ENCODE results near the gene ITGB5.
"Not testable (repeated sequence)": the region's sequence is repeated elsewhere in the genome, so short reads cannot be mapped to it uniquely, and the experiment has no call there.

The ITGB5 gene

GRCh38 chr3:124769462-124769861 lies 117.7 kb downstream of the ITGB5 start:
- no peak for DNase-seq

DNA sequence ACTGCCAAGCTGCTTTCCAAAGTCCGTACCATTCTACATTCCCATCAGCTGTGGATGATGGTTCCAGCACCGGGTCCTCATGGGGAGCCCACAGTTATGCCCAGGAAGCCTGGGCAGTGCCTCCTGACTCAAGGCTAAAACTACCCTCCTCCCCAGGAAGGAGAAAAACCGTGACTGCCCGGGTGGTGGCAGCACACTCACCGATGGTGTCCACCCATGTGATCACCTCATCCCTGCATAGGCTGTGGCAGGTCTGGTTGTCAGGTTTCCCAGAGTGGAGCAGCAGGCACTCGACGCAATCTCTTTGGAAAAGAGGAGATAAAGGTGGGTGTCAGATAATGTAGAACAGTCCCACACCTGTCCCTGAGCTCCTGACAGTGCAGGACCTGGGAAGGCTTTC lies 118.4 kb downstream of the ITGB5 start:
- no peak for DNase-seq

GRCh38 chr3:124767691-124768090 lies 119.5 kb downstream of the ITGB5 start:
- DNase-seq: no peak

- DNase-seq: no peak
Observed at GRCh38 chr3:124767264-124767663, 119.9 kb downstream of the ITGB5 start.

- no peak for DNase-seq
Observed at GRCh38 chr3:124766113-124767095, 120.8 kb downstream of the ITGB5 start.

DNA sequence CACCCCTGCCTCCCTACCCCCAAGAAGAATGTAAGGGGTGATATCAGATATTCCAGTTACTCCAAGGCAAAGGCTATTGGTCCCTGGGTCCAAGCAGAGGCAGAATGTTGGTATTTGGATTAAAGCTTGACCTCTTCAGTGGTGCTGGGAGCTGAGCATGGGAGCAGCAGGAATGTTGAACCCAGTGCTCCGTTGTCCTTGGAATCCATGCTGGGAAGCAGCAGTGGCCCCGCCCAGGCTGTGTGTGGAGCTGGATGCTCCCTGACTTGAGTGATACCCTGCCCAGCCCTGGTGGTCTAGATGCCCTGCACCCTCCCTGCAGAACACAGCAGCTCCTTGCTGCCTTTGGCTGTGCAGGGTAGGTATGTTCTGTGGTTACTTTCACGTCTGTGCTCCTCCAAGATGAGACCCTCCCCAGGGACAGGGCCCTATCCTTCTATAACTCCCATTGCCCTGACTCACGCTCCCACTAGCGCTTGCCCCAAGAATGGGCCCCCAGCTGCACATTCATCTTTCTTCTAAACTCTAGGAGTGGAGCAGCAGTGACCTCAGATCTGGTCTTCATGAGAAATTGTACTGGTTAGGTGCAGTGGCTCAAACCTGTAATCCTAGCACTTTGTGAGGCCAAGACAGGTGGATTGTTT lies 121.8 kb downstream of the ITGB5 start:
- DNase-seq: no peak

DNA sequence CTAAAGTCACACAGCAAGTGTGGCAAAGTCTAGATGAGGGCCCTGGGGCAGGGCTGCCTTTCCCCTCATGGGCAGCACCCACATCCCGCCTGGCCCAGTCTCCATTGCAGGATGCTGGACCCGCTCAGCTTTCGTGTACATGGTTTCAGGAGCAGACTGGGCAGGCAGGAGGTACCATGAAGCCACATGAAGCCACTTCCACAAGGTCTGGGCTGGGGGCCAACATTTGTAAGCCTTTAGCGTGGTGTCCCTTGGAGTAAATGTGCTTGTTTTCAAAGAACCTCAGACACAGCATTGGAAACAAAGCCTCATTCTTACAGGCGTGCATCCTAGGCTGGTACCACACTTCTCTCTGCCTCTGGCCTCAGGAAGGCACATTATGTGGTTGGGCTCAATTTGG lies 122.4 kb downstream of the ITGB5 start:
- DNase-seq: no peak

DNA sequence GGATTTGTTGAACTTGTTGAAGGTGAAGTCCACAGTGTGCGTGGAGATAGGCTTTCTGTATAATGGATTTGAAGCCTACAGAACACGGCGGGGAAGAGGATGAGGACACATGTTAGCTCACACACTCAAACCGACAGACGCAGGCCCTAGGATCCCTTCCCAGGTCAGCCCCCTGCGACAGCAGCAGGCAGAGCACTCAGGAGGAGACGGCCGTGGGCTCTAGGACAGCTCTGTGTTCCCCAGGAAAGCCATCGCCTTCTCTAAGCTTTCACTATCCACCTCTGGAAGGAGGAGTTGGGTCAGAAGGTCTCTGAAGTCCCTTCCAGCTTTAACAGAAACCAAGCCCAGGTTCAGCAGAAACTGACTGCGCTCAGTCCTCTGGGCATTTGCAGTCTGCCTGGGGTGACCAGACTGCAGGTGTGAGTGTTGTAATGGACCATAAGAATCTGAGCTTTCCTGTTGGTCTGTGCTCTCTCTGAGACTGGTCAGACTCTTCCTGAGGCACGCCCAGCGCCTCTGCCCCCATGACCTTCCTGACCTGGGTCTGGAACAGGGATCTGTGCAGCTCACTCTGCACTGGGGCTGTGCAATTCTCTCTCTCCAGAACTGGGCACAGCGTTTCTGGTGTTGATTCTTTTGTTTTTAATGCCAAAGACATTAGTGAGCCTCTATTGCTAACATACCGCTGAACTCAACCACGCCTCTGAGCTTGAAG lies 123.4 kb downstream of the ITGB5 start:
- no peak for DNase-seq

- no peak for DNase-seq
Observed at GRCh38 chr3:124763206-124763605, 124.0 kb downstream of the ITGB5 start.

DNA sequence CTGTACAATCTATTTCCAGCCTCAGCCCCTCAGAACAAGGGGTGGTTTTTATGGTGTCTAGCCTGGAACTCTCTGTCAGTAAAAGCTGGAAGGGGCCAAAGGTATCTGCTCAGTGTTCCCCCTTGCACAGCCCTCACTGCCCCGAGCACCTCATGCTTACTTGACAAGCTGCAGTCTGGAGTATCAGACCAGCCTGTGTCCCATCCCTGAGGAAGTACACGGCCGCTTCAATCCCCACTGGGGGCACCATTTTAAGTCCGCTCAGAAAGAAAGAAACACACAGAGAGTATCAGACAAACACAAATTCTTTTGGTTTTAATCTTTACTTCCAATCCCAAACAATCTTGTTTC lies 124.5 kb downstream of the ITGB5 start:
- no peak for DNase-seq

DNA sequence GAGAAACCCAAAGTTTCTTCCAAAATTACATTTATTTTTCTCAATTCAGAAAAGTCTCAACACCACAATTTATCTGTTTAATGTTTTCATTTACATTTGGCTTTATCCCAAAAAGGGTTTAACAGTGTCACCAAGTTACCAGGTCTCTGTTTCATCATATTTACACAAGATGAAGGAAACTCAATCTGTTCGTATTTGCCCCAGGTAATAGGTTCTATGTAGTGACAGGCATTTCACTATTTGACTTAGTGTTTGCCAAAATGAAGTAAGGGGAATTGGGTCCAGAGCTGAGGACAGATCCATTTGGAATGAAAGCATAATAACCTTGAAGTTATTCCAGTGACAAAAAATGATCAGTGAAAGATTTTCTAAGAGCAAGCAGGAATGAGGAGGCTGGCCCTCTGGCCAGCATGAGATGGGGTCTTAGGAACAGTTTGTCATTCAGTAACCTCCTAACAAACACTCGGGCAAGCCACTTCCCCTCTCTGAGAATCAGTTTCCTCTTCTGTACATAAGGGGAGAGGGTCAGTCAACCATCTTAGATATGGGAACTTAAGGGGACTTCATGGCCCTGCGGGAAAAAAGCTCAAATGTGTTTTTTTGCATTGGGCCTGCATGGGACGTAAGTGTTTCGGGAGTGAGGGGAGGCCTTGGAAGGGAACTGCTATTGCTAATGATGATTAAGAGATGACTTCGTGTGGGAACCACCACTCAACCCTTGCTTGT lies 125.1 kb downstream of the ITGB5 start:
- DNase-seq: no peak

GRCh38 chr3:124761250-124761796 lies 125.8 kb downstream of the ITGB5 start:
- peak; percentile 66 for DNase-seq

DNA sequence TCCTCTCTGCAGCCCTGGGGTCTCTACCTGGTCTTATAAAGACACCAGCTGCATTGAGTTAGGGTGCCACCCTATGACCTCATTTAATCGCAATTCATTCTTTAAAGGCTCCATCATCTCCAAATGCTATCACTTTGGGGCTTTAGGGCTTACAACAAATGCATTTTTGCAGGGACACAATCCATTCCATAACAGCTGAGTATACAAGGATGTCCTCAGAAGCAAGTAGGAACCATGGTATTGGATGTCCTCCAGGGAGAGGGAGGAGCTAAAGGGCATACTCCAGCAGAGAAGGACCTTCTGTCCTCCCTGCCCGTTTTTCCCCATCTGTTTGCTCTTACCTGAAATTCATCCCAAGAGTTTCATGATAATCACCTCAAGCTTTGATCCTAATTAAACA lies 126.6 kb downstream of the ITGB5 start:
- DNase-seq: no peak

DNA sequence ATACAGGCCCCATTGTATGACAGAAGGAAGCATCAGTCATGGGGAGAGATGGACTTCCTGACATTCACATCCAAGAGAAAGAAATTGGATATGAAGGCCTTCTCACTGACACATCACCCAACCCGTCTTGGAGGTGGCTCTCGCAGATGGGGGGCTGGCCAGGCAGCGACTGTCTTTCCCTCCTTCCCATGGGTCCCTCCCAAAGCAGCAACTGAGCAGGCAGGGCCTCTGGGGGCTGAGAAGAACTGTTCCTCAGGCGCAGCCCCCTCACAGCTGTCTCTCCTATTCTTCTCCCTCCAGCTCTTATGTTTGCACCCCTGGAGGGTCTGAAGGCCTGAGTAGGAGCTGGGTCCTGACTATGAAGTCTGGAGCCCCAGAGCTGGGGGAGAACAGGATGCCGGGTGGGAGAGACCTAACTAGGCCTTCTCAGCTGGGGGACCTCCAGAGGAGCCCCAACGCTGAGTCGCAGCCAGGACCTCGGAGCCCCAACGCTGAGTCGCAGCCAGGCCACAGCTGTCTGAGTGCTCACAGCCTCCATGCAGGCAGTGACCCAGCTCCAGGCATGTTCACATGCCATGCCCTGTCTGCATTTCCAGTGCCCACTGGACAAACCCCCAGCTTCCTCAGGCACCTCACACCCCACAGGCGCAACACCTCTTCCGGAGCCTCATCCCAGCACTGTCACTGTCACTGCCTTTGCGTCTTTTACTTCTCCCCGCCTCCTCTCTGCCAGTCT lies 127.3 kb downstream of the ITGB5 start:
- DNase-seq: no peak

- DNase-seq: no peak
Observed at GRCh38 chr3:124758851-124759635, 128.1 kb downstream of the ITGB5 start.

DNA sequence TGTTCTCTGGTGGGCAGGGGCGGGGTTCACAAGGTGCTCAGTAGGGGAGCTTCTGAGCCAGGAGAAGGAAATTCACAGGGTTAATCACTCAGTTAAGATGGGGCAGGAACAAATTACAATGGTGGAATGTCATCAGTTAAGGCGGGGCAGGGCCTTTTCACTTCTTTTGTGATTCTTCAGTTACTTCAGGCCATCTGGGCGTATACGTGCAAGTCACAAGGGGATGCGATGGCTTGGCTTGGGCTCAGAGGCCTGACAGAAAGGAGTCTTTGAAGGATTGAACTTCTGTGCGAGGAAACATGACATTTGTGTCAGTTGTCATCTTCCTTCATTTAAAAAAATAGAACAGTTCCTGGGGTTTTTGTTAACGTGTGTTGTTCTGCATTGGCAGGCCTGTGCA lies 129.2 kb downstream of the ITGB5 start:
- DNase-seq: not testable (repeated sequence)

DNA sequence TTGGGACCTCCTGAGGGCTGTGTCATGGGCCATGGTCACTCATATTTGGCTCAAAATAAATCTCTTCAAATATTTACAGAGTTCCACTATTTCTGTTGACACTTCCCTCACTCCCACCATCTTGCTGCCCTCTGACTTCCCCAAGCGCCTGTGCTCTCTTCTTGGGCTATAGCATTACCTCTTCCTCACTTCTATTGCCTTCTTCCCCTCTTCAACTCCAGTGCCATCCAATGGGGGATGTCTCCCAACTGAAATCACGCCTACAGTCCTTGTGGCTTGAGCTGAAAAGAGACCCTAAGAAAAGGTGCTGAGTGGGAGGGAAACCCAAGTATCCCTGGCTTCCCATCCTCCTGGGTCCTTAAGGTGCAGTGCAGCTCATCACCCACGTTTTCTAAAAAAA lies 135.1 kb downstream of the ITGB5 start:
- DNase-seq: no peak

GRCh38 chr3:124751501-124751900 lies 135.7 kb downstream of the ITGB5 start:
- DNase-seq: no peak

GRCh38 chr3:124749877-124750276 lies 137.3 kb downstream of the ITGB5 start:
- DNase-seq: not testable (repeated sequence)

- no peak for DNase-seq
Observed at GRCh38 chr3:124748560-124749198, 138.5 kb downstream of the ITGB5 start.

All from activated CD4-positive, alpha-beta T cell treated with anti-CD3 and anti-CD28 coated beads for 1 hour (primary cell).